T47D (cell line): ENCODE measurements around the gene TOP1.
"Not testable (repeated sequence)": the region's sequence is repeated elsewhere in the genome, so short reads cannot be mapped to it uniquely, and the experiment has no call there.

Experiments
- DNase-seq, 2 experiments: peaks; one replicate each; pipeline versions ENCODE4 v3.0.0 to v3.0.0-alpha.2; 2011 to 2012; ENCODE audit warnings: low read depth in 1 of 2, low spot score in 1 of 2
- JUND ChIP-seq: IDR thresholded peaks from 2 replicates; pipeline ENCODE4 v1.6.1; 2012; ENCODE audit warnings: low read depth
- in situ Hi-C: cut with HindIII; loops from 2 replicates; pipeline ENCODE4 v1.10.0; 2016; ENCODE audit warnings: low sequenced_read_pairs, low pct_unique_long_range_greater_than_20kb

The TOP1 gene

DNA sequence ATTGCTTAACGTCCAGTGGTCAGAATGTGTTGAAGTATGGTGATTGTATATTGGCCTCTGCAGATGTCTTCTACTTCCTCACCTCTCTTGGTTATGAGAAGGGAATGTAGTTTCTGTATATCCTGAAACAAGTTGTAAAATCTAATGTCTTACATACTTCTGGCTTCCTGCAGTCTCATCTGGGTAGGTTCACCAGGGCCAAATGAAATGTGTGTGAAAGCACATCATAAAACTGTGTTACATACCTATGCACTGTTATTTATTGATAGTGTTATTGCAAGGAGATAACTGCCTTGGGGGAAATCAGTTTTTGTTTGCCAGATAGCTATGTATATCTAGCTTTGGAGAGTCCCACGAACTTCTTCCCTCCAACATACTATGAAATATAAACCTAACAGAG, 73.0 kb downstream of the TOP1 start:
- DNase-seq = no peak
- in situ Hi-C loops = no loop called here
- no peak for TF ChIP-seq JUND

DNA sequence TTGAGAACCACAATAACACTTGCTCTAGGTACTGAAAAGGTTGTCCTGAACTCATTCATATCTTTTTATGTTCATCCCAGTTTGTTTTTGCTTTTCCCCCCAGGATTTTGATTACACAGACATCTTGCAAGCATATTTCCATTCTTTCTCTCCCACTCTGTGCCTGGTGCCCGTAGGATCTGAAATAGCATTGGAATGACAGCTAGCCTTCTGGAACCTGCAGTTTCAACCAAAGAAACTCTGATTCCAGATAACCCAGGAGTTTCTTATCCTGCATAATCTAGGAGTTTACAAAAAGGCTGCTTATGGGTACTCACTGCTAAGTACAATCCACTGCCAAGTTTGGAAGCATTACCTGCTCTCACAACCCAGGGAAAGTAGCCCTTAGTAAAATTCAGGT, 79.9 kb downstream of the TOP1 start:
- DNase-seq = no peak
- no peak for TF ChIP-seq JUND
- in situ Hi-C loops = no loop called here

DNA sequence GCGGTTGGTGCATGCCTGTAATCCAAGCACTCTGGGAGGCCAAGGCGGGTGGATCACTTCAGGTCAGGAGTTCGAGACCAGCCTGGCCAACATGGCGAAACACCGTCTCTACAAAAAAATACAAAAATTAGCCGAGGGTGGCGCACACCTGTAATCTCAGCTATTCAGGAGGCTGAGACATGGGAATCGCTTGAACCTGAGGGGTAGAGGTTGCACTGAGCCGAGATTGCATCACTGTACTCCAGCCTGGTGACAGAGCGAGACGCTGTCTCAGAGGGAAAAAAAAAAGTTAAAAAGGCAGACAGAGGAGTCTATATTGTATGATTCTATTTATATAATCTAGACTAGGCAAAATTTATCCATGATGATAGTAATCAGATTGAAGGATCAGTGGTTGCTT, 81.4 kb downstream of the TOP1 start:
- in situ Hi-C loops = no loop called here
- DNase-seq = no peak
- no peak for TF ChIP-seq JUND

DNA sequence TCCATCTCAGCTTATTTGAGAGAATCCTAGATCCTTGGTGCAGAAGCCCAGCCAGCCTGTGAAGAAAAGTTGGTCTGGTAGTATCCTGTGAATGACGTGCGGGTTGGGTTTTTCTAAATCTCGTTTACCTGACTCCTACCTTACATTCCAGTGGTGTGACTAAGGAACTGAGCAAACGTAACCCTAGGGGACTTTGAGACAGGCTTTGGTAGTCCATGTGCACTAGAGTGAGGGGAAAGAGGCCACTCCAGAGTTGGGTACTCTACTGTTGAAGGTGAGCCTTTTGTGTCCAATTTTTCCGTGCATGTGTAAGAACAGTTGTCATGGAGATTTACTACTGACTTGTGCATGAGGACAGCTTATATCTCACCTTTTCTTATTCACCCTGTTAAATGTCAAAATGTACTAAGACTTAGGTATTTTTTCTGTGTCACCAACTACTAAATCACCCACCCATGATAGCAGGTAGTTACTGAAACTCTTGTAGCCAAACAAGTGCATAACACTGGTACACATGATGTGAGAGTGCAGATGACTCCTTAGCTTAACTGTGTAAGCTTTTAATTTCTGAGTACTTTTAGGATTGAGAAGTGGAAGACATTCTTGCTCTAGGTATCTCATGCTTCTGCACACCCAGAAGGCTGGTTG, 82.4 kb downstream of the TOP1 start:
- no peak for TF ChIP-seq JUND
- in situ Hi-C loops = no loop called here

DNA sequence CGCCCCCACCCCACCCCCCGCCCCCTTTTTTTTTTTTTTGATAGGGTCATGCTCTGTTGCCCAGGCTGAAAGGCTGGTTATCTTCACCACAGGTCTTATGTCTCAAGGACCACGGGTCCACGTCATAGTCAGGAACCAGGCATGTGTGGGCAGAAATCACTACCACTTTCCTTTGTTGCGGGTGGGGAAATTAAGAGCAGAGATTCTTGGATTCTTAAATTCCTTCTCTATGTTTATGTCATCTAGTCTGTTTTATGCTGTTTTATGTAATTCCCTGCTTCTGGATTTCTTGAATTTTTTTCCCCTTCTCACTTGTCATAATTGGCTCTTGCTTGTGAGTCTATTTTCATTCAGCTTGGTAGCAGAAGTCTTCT, 82.9 kb downstream of the TOP1 start:
- in situ Hi-C loops = no loop called here
- TF ChIP-seq JUND = no peak
- DNase-seq = no peak

More for the DNA sequence above, 82.4 kb downstream of the TOP1 start:
- peak in 1 of 2 experiments; percentile 63 for DNase-seq

DNA sequence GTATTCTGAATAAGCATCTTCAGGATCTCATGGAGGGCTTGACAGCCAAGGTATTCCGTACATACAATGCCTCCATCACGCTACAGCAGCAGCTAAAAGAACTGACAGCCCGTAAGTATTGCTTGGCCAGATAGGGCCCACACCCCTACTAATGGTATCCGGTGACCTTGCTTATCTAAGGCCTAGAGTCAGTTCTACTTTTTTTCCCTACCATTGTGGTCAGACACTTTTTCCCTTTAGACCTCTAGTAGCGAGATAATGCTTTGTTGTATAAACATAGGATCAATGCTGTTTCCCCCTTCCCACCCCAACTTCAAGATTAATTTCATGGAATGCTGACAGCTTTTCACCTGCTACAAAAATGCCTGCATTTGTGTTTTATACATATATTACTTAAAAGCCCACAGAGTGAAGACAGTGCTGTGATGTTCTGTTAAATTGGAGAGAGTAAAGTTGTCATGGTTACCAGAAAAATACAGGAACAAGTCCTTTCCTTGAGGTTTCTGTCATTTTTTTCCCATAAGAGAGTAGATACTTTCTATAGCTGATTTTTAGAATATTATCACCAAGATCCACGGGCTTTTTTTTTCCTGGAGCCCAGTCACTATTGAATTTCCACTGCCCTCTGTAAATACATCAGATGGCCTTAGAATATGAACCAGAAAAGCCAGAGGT, 87.8 kb downstream of the TOP1 start:
- no peak for DNase-seq
- in situ Hi-C loops = no loop called here
- TF ChIP-seq JUND = no peak

DNA sequence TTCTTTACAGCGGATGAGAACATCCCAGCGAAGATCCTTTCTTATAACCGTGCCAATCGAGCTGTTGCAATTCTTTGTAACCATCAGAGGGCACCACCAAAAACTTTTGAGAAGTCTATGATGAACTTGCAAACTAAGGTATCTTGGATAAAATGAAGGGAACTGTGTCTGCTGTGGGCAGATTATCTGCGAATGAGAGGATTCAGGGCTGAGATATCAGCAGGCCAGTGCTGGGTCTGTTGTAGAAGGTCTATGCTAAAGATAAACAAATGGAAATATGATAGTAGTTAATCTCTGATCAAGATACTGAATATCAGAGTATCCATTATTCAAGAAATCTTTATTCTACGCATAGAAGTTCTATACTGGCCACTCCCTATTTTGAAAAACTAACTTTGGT, 89.5 kb downstream of the TOP1 start:
- DNase-seq, in situ Hi-C loops: not testable (repeated sequence)

DNA sequence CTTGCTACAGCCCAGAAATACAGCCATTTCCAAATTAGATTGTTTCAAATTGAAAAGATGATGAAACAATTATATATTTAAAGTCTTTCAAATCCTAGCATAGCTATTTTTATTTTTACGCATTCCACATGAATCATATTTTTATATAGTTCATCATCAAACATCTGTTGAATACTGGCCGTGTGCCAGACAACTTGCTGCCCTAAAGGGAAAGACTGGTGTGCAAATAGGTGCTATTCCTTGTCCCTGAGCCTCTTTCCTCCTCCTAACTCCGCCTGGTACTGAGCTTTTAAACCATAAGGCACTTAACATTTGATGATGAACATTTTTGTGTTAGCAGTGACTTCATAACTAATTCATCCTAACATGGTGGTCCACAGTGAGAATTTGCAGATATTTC, 90.0 kb downstream of the TOP1 start:
- in situ Hi-C loops = no loop called here
- no peak for TF ChIP-seq JUND
- no peak for DNase-seq

DNA sequence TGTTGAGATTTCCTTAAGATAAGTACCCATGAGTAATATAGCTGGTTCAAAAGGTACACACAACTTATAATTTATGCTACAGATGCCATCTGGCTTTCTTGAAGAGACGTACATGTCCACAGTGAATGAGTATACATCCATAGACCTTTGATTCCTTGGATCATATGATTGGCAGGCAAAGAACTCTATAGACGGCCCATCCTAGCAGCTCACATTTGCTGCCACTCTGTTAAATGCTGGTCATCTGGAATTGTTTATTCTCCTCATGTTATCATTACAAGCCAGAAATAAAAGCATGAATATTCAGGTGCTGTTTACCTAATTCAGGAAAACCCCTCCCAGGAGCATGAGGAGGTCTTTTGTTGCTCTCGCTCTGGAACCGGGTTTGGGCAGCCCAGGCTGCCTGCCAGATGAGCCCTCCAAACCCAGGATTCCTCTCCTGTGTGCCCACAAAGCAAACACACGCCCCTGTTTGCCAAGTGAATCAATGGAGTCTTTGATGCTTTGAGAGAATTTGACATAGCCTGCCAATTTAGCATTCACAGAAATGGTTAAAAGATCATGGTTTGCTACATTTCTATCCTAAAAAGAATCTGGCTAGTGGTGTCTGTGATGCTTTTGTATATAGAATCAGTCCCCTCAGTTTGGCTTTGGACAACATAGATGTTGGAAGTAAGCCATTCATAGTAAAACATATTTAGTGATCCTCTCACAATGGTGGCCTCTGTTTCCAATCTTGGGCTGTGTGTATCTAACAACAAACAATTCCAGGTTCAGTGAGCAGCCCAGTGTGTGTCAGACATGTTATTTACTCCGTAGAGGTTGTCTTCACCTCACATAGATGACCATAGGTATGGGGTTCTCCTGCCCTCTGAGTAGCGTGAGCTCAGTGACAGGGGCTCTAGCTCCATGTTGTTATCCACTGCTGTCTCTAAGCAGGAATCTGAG, 91.3 kb downstream of the TOP1 start:
- in situ Hi-C loops = no loop called here
- no peak for TF ChIP-seq JUND
- no peak for DNase-seq

DNA sequence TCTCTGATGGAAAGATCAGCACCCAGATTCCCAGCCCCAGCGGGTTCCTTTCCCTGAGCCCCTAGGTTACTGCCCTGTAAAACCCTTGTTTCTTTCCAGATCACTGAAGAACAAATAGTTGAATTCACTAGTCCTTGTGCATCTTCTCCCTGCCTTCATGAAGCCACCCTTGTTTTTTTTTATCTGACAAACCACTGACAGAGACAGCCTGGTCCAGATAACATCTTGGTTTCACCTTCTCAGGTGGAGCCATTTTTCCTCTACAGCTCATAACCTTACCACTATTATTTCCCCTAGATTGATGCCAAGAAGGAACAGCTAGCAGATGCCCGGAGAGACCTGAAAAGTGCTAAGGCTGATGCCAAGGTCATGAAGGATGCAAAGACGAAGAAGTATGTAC, 92.8 kb downstream of the TOP1 start:
- no peak for TF ChIP-seq JUND
- no peak for DNase-seq
- in situ Hi-C loops = no loop called here

DNA sequence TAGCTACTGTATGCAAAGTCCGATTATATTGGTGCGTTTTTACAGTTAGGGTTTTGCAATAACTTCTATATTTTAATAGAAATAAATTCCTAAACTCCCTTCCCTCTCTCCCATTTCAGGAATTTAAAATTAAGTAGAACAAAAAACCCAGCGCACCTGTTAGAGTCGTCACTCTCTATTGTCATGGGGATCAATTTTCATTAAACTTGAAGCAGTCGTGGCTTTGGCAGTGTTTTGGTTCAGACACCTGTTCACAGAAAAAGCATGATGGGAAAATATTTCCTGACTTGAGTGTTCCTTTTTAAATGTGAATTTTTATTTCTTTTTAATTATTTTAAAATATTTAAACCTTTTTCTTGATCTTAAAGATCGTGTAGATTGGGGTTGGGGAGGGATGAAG, 95.0 kb downstream of the TOP1 start:
- in situ Hi-C loops = no loop called here
- no peak for DNase-seq
- TF ChIP-seq JUND = no peak

DNA sequence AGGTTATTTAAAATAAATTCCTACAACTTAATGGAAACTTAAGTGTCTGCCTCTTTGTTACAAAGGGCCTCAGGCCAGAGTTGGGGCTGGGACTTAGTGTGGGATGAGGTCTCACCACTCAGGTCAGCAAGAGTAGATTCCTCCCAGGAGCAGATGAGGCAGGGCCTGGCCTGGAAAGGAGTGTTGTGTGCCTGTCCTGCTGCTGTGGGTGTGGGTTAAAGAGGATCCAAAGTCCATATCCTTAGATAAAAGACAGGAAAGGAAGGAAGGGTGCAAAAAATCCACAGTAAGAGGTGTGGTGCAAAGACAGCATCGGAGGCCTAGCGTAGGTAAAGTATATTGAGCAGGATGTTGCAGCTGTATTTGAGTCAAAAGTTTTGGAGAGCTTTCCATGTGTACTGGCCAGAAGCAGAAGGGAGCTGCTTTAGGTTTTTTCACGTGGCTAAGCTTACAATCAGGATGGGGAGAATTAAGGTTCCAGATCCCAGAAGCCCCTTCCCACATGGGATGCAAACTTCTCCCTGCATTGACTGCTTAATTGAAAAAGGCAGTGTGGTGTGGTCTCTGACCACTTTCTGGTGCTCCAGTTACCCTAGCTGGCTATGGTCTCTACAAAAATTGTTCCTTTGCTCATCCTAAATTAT, 96.0 kb downstream of the TOP1 start:
- TF ChIP-seq JUND = no peak
- in situ Hi-C loops = no loop called here
- DNase-seq = no peak
